ENCODE results near the gene TSPEAR. TPM values are rescaled to one million over a fixed set of nuclear protein-coding genes. Genes with fewer than 3 reads are reported as not detected.

The TSPEAR gene
- total RNA-seq, 2 experiments from 2014 or later = not detected

DNA sequence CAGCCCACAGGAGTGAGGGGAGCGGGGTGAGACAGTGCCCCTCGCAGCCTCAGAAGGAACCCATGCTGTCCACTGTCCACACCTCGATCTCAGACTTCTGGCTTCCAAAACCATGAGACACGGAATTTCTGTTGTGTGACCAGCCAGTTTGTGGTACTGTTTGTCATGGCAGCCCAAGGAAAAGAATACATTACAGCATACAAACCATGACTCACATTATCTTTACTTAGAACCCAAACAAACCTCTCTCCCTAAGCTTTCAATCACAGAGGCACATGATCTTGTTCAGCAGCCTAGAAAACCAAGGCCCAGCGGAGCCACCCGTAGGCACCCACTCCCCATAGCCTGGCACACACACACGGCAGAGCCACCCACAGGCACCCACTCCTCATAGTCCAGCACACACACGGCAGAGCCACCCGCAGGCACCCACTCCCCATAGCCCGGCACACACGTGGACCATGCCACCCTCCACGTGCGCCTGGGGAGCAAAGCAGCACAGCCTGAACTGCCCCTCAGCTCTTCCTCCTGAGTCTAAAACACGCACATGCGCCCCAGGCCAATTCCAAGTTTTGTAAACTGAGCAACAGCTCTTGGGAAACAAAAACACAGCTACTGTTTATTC is 138.3 kb downstream of the TSPEAR start:
- DNase-seq (ENCODE audit: low spot score) = no peak
- TF ChIP-seq CTCF (conservative IDR thresholded peaks at IDR 0.05; ENCODE audit: low read length) (no peak), EZH2phosphoT487 (IDR thresholded peaks at IDR 0.05; ENCODE audit: borderline replicate concordance, low read depth, low read length) (no peak)
- no peaks in the 10 kb centered on the region for H4K20me1 ChIP-seq (ENCODE audit: insufficient read depth, low read length)
- POLR2A ChIA-PET = interaction anchor here (0.7 kb wide), 1 partner anchor 55 kb away, joined by 4 read pairs; no protein-coding TSS in a partner anchor
- no peak overlapping the region for H3K4me3 ChIP-seq (ENCODE audit: low read depth, low read length, poor library complexity, severe bottlenecking)
- no peak overlapping the region for H3K4me2 ChIP-seq (ENCODE audit: low read length)
- BruUV-seq (replicated peaks) = no TSS peak
- intact Hi-C loops (cut with micrococcal nuclease; ENCODE audit: unreplicated experiment) = no loop called here
- CTCF ChIA-PET (ENCODE audit: unreplicated experiment) = no interaction called here
- H3K27ac ChIP-seq (ENCODE audit: low read depth, low read length, poor library complexity, severe bottlenecking) = no peak overlapping the region
- no peaks in the 10 kb centered on the region for H3K36me3 ChIP-seq (ENCODE audit: insufficient read depth, low read length)
- H2AFZ ChIP-seq (ENCODE audit: low read length) = no peak overlapping the region
- H3K9me3 ChIP-seq (ENCODE audit: low read length) = no peaks in the 10 kb centered on the region
- H3K4me1 ChIP-seq (ENCODE audit: insufficient read depth, low read length, poor library complexity, severe bottlenecking) = no peaks in the 10 kb centered on the region
- H3K79me2 ChIP-seq (ENCODE audit: insufficient read depth, low read depth, low read length) = no peaks in the 10 kb centered on the region
- no peaks in the 10 kb centered on the region for H3K9me2 ChIP-seq (ENCODE audit: insufficient read depth, low read length)

DNA sequence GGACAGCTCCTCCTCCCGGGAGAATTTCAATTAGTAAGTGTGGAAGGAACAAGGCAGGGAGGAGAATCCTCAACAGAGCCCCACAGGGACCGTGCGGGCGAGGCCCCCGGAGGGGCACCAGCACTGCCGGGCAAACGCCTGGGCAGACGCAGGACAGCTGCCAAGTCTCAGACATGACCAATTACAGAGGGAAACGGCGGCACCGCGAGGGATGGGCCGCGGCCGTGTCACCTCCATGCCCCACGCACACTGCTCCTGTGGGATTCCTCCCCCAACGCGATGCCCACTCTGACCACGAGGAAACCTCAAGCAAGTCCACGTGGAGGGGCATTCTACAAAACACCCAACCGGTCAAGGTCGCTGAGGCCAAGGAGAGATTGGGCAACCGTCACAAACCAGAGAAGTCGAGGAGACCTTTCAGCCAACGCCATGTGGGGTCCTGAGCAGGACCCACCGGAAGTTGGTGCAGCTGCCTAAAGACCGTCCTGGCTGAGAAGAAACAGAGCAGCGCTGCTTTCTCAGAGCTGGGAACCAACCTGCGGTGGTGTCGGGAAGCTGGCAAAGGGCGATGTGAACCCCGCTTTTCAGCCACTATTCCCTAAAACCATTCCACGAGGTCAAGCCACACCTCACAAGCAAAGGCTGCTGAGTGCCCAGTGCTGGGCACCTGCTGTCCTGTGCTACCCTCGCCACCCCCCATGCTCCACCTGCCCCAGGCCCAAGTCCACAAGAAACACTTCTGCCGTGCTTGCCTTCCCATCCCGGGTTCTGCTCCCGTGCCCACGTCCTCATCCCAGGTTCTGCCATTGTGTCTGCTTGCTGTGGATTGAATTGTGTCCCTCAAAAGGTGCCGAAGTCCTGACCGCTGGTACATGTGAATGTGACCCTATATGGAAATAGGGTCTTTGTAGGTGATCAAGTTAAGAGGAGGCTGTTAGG is 139.3 kb downstream of the TSPEAR start:
- H2AFZ ChIP-seq (ENCODE audit: low read length) = no peak overlapping the region

More for the DNA sequence above, 139.3 kb downstream of the TSPEAR start:
- POLR2A ChIA-PET = interaction anchor here (0.7 kb wide), 1 partner anchor 54 kb away, joined by 4 read pairs; no protein-coding TSS in a partner anchor
- no peaks in the 10 kb centered on the region for H4K20me1 ChIP-seq (ENCODE audit: insufficient read depth, low read length)
- no peak overlapping the region for H3K27ac ChIP-seq (ENCODE audit: low read depth, low read length, poor library complexity, severe bottlenecking)
- H3K36me3 ChIP-seq (ENCODE audit: insufficient read depth, low read length) = no peaks in the 10 kb centered on the region
- TF ChIP-seq EZH2phosphoT487 (IDR thresholded peaks at IDR 0.05; ENCODE audit: borderline replicate concordance, low read depth, low read length) (no peak), CTCF (conservative IDR thresholded peaks at IDR 0.05; ENCODE audit: low read length) (no peak)
- no peaks in the 10 kb centered on the region for H3K9me3 ChIP-seq (ENCODE audit: low read length)
- intact Hi-C loops (cut with micrococcal nuclease; ENCODE audit: unreplicated experiment) = no loop called here
- no peaks in the 10 kb centered on the region for H3K79me2 ChIP-seq (ENCODE audit: insufficient read depth, low read depth, low read length)
- CTCF ChIA-PET (ENCODE audit: unreplicated experiment) = no interaction called here
- no peak overlapping the region for H3K4me2 ChIP-seq (ENCODE audit: low read length)
- H3K4me3 ChIP-seq (ENCODE audit: low read depth, low read length, poor library complexity, severe bottlenecking) = no peak overlapping the region
- H3K9me2 ChIP-seq (ENCODE audit: insufficient read depth, low read length) = no peaks in the 10 kb centered on the region
- no peaks in the 10 kb centered on the region for H3K4me1 ChIP-seq (ENCODE audit: insufficient read depth, low read length, poor library complexity, severe bottlenecking)
- DNase-seq (ENCODE audit: low spot score) = no peak
- no TSS peak for BruUV-seq (replicated peaks)

Data from OCI-LY7 (cell line).